ENCODE data around the gene PPP4C.

DNA sequence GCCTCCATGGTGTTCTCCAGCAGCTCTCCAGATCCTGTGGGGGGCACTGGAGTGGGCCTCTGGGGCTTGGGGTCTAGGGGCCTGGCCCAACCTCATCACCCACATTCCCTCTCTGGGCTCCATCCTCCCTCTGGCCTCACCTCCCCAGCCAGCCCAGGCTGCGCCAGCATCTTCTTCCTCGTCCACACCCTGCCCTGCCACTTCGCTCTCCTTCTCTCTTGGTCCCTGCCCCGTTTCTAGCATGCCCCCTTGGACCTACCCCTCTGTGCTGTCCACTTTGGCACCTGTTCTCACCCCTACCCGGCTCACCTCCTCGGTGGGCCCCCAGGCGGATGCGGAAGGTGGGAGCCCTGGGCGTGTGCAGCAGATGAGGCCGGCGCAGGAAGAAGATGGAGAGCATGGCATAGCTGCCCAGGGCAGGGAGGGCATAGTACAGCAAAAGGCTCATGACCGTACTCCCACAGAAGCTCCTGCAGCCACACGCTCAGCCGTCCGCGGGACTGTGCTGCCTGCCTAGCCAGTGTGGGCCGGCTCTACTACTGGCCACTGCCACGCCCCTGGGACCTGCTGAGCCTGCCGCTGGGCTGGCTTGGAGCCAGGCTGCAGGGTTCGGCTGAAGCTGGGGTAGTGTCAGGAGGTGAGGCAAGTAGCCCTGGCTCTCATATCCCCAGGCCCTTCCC is 37.4 kb downstream of the PPP4C start, which contains the start of gene GDPD3:
- TF ChIP-seq, protein P1, sequence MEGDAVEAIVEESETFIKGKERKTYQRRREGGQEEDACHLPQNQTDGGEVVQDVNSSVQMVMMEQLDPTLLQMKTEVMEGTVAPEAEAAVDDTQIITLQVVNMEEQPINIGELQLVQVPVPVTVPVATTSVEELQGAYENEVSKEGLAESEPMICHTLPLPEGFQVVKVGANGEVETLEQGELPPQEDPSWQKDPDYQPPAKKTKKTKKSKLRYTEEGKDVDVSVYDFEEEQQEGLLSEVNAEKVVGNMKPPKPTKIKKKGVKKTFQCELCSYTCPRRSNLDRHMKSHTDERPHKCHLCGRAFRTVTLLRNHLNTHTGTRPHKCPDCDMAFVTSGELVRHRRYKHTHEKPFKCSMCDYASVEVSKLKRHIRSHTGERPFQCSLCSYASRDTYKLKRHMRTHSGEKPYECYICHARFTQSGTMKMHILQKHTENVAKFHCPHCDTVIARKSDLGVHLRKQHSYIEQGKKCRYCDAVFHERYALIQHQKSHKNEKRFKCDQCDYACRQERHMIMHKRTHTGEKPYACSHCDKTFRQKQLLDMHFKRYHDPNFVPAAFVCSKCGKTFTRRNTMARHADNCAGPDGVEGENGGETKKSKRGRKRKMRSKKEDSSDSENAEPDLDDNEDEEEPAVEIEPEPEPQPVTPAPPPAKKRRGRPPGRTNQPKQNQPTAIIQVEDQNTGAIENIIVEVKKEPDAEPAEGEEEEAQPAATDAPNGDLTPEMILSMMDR (conservative IDR thresholded peaks at IDR 0.05): no peak
- no peak for TF ChIP-seq EZH2 (IDR thresholded peaks at IDR 0.05; ENCODE audit: low read depth)

All from PC-9 (cell line).